Parathyroid adenoma (tissue), 2 donors: ENCODE measurements around the gene DPEP3.

Source experiments
- H2AFZ ChIP-seq: fragments of 300-600 bp; sonication (generic); one replicate; pipeline ENCODE4 v1.7.0; 2017; ENCODE audit warnings: antibody characterized with exemption, mild to moderate bottlenecking
- H3K27ac ChIP-seq: fragments of 300-600 bp; sonication (generic); one replicate; pipeline ENCODE4 v1.7.0; 2017
- H3K27me3 ChIP-seq: fragments of 300-600 bp; sonication (generic); one replicate; pipeline ENCODE4 v1.7.0; 2017; ENCODE audit warnings: low read length; ENCODE audit not compliant: control insufficient read depth, insufficient read depth
- H3K36me3 ChIP-seq: fragments of 300-600 bp; sonication (generic); one replicate; pipeline ENCODE4 v1.7.0; 2017; ENCODE audit warnings: low read length; ENCODE audit not compliant: control insufficient read depth, insufficient read depth
- H3K4me1 ChIP-seq: fragments of 300-600 bp; sonication (generic); one replicate; pipeline ENCODE4 v1.7.0; 2017; ENCODE audit warnings: control low read depth
- H3K4me2 ChIP-seq: fragments of 300-600 bp; sonication (generic); one replicate; pipeline ENCODE4 v1.7.0; 2017; ENCODE audit warnings: low read length
- H3K4me3 ChIP-seq: fragments of 300-600 bp; sonication (generic); one replicate; pipeline ENCODE4 v1.7.0; 2017; ENCODE audit warnings: low read depth, low read length
- H3K79me2 ChIP-seq: fragments of 300-600 bp; sonication (generic); one replicate; pipeline ENCODE4 v1.7.0; 2017; ENCODE audit warnings: control low read depth
- H3K9ac ChIP-seq: fragments of 300-600 bp; sonication (generic); one replicate; pipeline ENCODE4 v1.7.0; 2017; ENCODE audit warnings: mild to moderate bottlenecking
- H3K9me3 ChIP-seq: fragments of 300-600 bp; sonication (generic); one replicate; pipeline ENCODE4 v1.7.0; 2017; ENCODE audit warnings: low read length; ENCODE audit not compliant: control insufficient read depth
- TF ChIP-seq, protein P1 (sequence below): fragments of 300-600 bp; sonication (generic); IDR thresholded peaks from one replicate; pipeline ENCODE4 v1.7.0; 2017; ENCODE audit warnings: antibody characterized with exemption, mild to moderate bottlenecking
- donor health status: primary hyperparathyroidism.

The DPEP3 gene

DNA sequence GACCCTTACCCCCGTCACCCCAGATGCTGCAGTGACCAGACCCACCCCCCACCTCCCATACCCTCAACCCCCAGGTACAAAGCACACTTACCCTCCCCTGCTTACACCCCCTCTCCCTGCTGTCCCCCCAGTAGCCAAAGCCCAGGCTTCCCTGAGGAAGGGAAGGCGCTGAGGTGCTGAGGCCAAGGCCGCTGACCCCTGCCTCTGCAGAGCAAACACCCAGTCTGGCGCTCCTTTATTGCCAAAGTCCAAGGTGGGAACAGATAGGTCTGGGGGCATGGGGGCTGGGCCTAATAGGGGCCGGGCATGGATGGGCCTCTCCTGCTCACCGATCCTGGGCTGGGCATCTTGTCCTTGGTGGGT is 37.1 kb downstream of the DPEP3 start:
- Histone ChIP-seq H3K9ac (no peak overlapping the region), H3K9me3 (no peaks in the 10 kb centered on the region), H3K36me3 (no peaks in the 10 kb centered on the region), H3K27ac (no peak overlapping the region), H3K4me3 (no peak overlapping the region), H3K79me2 (no peaks in the 10 kb centered on the region), H2AFZ (no peak overlapping the region), H3K4me1 (no peaks in the 10 kb centered on the region), H3K27me3 (no peaks in the 10 kb centered on the region), H3K4me2 (no peak overlapping the region)
- TF ChIP-seq, protein P1, sequence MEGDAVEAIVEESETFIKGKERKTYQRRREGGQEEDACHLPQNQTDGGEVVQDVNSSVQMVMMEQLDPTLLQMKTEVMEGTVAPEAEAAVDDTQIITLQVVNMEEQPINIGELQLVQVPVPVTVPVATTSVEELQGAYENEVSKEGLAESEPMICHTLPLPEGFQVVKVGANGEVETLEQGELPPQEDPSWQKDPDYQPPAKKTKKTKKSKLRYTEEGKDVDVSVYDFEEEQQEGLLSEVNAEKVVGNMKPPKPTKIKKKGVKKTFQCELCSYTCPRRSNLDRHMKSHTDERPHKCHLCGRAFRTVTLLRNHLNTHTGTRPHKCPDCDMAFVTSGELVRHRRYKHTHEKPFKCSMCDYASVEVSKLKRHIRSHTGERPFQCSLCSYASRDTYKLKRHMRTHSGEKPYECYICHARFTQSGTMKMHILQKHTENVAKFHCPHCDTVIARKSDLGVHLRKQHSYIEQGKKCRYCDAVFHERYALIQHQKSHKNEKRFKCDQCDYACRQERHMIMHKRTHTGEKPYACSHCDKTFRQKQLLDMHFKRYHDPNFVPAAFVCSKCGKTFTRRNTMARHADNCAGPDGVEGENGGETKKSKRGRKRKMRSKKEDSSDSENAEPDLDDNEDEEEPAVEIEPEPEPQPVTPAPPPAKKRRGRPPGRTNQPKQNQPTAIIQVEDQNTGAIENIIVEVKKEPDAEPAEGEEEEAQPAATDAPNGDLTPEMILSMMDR, result no peak

DNA sequence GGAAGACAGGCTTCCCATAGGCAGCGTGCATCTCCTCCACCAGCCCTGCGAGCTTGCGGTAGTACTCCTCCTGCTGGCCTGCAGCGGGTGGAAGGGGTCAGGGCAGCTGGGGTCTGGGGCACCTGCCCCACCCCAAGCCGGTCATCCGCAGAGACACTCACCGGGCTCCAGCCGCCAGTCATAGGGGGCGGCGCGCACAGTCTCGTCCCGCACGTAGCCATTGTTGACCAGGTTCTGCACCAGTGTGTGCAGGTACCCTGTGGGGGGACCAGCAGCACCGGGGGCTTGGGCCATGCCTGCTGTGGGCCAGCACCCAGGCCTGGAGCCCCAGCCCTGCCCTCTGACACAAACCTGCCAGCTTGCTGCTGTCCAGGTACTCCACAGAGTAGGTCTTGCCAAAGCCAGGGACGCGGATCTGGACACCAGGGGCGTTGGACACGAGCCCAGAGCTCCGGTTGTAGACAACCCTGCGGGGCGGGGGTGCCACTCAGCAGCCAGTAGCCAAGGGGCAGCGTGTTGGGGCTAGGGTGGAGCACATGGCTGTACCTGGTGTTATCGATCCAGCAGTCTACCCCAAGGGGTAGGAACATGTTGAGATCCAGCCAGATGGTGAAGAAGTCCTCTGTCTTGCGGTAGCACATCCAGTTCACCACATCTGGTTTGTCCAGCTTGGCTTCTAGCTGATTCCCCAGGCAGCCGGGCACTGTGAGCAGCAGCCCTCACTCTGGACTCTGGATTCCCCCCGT is 37.6 kb downstream of the DPEP3 start:
- no peak overlapping the region for H2AFZ ChIP-seq
- no peaks in the 10 kb centered on the region for H3K79me2 ChIP-seq
- no peaks in the 10 kb centered on the region for H3K36me3 ChIP-seq
- no peak overlapping the region for H3K4me3 ChIP-seq
- no peaks in the 10 kb centered on the region for H3K27me3 ChIP-seq
- H3K9me3 ChIP-seq, result no peaks in the 10 kb centered on the region
- no peak overlapping the region for H3K9ac ChIP-seq
- no peak overlapping the region for H3K27ac ChIP-seq
- TF ChIP-seq, protein P1, result no peak
- no peak overlapping the region for H3K4me2 ChIP-seq
- no peaks in the 10 kb centered on the region for H3K4me1 ChIP-seq

DNA sequence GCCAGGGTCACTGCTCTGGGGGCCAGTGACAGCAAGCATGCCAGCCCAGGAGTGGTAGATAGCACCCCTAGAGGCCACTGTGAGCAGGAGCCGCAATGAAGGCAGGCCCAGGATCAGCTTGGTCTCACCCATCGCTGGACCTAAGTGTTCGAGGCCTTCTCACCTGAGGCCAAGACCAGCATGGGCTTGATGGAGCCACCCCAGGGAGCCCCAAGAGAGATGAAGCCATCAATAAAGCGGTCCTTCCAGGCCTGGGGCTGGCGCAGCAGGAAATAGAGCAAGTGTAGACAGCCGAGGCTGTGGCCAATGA is 38.1 kb downstream of the DPEP3 start:
- no peak overlapping the region for H3K4me3 ChIP-seq
- TF ChIP-seq, protein P1, result peak; percentile 69
- no peak overlapping the region for H3K4me2 ChIP-seq
- H2AFZ ChIP-seq, result no peak overlapping the region
- no peaks in the 10 kb centered on the region for H3K79me2 ChIP-seq
- H3K4me1 ChIP-seq, result peaks cover 1% of the 10 kb centered on the region
- H3K27me3 ChIP-seq, result no peaks in the 10 kb centered on the region
- no peaks in the 10 kb centered on the region for H3K9me3 ChIP-seq
- H3K27ac ChIP-seq, result no peak overlapping the region
- no peak overlapping the region for H3K9ac ChIP-seq
- no peaks in the 10 kb centered on the region for H3K36me3 ChIP-seq

DNA sequence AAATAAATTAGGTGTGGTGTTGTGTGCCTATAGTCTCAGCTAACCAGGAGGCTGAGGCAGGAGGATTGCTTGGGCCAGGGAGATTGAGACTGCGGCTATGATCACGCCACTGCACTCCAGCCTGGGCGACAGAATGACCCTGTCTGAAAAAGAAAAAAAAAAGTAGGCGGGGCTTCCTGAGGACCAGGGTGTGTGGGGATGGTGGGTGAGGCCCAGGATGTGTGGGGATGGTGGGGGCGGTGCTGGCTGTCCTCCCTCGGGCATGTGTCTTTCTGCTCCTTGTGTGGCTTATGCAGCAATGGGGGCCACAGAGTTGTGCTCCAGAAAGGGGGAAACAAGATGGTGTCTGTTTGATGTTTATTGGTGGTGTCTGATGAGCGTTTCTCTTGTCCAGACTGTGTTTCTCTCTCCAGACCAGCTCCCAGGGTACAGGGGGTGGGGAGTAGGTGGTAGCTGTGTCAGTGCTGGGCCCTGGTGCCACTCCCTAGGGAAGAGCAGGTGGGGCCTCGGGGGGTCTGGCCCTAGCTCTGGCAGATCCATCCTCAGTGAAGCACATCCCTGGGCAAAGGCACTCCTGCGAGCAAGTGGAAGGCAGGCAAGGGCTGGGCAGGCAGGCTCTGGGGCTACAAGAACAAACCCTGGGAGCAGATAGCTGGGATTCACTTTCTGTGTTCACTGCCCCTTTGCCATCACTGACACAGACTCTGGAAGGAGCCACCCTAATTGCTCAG is 38.7 kb downstream of the DPEP3 start:
- Histone ChIP-seq H2AFZ (no peak overlapping the region), H3K79me2 (no peaks in the 10 kb centered on the region), H3K27ac (no peak overlapping the region), H3K9ac (no peak overlapping the region), H3K4me2 (no peak overlapping the region), H3K27me3 (no peaks in the 10 kb centered on the region), H3K4me3 (no peak overlapping the region), H3K4me1 (peaks cover 6% of the 10 kb centered on the region), H3K9me3 (no peaks in the 10 kb centered on the region), H3K36me3 (no peaks in the 10 kb centered on the region)
- TF ChIP-seq, protein P1, result no peak
